ENCODE measurements around the gene MFNG. TPM values are rescaled to one million over a fixed set of nuclear protein-coding genes. Genes with fewer than 3 reads are reported as not detected.

Gene MFNG
- total and polyA plus RNA-seq, 2 experiments from 2014 or later, result 2.6 to 6.4 TPM

GRCh38 chr22:37425800-37426705 lies 60.1 kb downstream of the MFNG start:
- Histone ChIP-seq H3K9me3 (ENCODE audit: low read depth) (no peaks in the 10 kb centered on the region), H3K27ac (no peak overlapping the region), H3K4me3 (no peak overlapping the region), H3K4me1 (ENCODE audit: low read depth) (no peaks in the 10 kb centered on the region), H3K27me3 (peaks cover 93% of the 10 kb centered on the region), H3K36me3 (no peaks in the 10 kb centered on the region)
- TF ChIP-seq CTCF (IDR thresholded peaks at IDR 0.05; ENCODE audit: low read depth, low read length), result no peak
- no peak for DNase-seq (ENCODE audit: low read depth in 1 of 2, low spot score in 1 of 2)

DNA sequence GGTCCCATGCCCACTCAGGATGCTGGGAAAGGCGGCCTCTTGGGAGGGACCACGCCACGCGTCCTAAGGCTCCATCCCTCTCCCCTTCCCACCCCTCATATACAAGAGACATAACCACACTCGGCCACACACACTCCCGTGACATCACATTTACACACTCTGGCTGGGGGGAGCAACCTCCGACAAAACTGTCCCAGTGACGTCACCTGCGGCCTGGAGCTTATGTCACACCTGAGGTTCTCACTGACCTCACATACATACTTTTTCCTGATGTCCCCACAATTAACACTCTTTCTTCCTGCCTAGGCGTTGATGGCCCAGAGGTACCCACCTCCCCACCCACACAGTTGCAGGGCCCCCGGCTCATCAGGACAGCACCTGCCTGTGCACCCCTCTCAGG lies 60.8 kb downstream of the MFNG start:
- Histone ChIP-seq H3K27me3 (peaks cover 100% of the 10 kb centered on the region), H3K36me3 (no peaks in the 10 kb centered on the region), H3K4me3 (no peak overlapping the region), H3K9me3 (ENCODE audit: low read depth) (no peaks in the 10 kb centered on the region), H3K27ac (no peak overlapping the region), H3K4me1 (ENCODE audit: low read depth) (no peaks in the 10 kb centered on the region)
- no peak for DNase-seq (ENCODE audit: low read depth in 1 of 2, low spot score in 1 of 2)
- TF ChIP-seq CTCF (IDR thresholded peaks at IDR 0.05; ENCODE audit: low read depth, low read length), result no peak

DNA sequence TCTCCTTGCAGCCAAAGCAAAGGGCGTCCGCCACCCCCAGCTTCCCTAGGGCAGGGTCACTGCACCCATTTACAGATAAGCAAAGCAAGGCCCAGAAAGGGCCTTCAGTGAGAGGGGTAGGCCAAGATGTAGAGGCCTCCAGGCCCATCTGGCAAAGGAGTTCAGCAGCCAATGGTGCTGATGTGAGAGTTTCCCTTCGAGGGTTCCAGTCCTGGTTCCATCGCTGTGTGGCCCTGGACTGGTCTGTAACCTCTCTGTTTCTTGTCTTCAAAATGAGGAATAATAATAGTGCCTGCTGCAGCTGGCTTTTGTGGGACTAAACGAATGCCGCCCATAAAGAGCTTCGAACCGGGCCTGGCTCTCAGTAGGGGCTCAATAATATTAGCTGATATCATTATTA lies 62.9 kb downstream of the MFNG start:
- H3K9me3 ChIP-seq (ENCODE audit: low read depth), result no peaks in the 10 kb centered on the region
- H3K4me3 ChIP-seq, result no peak overlapping the region
- no peak for TF ChIP-seq CTCF (IDR thresholded peaks at IDR 0.05; ENCODE audit: low read depth, low read length)
- no peak overlapping the region for H3K27ac ChIP-seq
- no peaks in the 10 kb centered on the region for H3K36me3 ChIP-seq
- no peak for DNase-seq (ENCODE audit: low read depth in 1 of 2, low spot score in 1 of 2)
- no peaks in the 10 kb centered on the region for H3K4me1 ChIP-seq (ENCODE audit: low read depth)
- peaks cover 100% of the 10 kb centered on the region for H3K27me3 ChIP-seq

- DNase-seq (ENCODE audit: low read depth in 1 of 2, low spot score in 1 of 2), result no peak
- Histone ChIP-seq H3K4me3 (no peak overlapping the region), H3K27ac (no peak overlapping the region), H3K4me1 (ENCODE audit: low read depth) (no peaks in the 10 kb centered on the region), H3K36me3 (no peaks in the 10 kb centered on the region), H3K9me3 (ENCODE audit: low read depth) (no peaks in the 10 kb centered on the region), H3K27me3 (peaks cover 89% of the 10 kb centered on the region)
- TF ChIP-seq CTCF (IDR thresholded peaks at IDR 0.05; ENCODE audit: low read depth, low read length), result no peak
These were observed 64.7 kb downstream of the MFNG start for GRCh38 chr22:37421468-37421877.

- H3K27me3 ChIP-seq, result peaks cover 83% of the 10 kb centered on the region
- no peaks in the 10 kb centered on the region for H3K36me3 ChIP-seq
- no peak for DNase-seq (ENCODE audit: low read depth in 1 of 2, low spot score in 1 of 2)
- TF ChIP-seq CTCF (IDR thresholded peaks at IDR 0.05; ENCODE audit: low read depth, low read length), result no peak
- H3K4me3 ChIP-seq, result no peak overlapping the region
- no peaks in the 10 kb centered on the region for H3K4me1 ChIP-seq (ENCODE audit: low read depth)
- H3K9me3 ChIP-seq (ENCODE audit: low read depth), result no peaks in the 10 kb centered on the region
- no peak overlapping the region for H3K27ac ChIP-seq
These were observed 65.3 kb downstream of the MFNG start for GRCh38 chr22:37420686-37421467.

Data from cardiac muscle cell (in vitro differentiated cells and primary cell).